Endodermal cell (in vitro differentiated cells): ENCODE data around the gene EFCAB6. TPM values are rescaled to one million over a fixed set of nuclear protein-coding genes. Genes with fewer than 3 reads are reported as not detected.
A peak's percentile ranks its signal among the peaks of the same experiment; 100 is the strongest.

Experiments
- DNase-seq: peaks from one replicate; pipeline ENCODE4 v3.0.0-alpha.2; 2017
- H3K27ac ChIP-seq: 2 replicates; pipeline ENCODE4 v1.5.1; 2013; ENCODE audit warnings: mild to moderate bottlenecking, low read depth, low read length, moderate library complexity
- H3K27me3 ChIP-seq: 2 replicates; pipeline ENCODE4 v1.6.1; 2013; ENCODE audit warnings: mild to moderate bottlenecking, low read length, moderate library complexity; ENCODE audit not compliant: insufficient read depth, control insufficient read depth, poor library complexity, severe bottlenecking
- H3K36me3 ChIP-seq: 2 replicates; pipeline ENCODE4 v1.7.0; 2013; ENCODE audit warnings: mild to moderate bottlenecking, low read length, moderate library complexity; ENCODE audit not compliant: control insufficient read depth, insufficient read depth
- H3K4me1 ChIP-seq: one replicate; pipeline ENCODE4 v1.7.0; 2013; ENCODE audit warnings: low read length; ENCODE audit not compliant: control insufficient read depth, insufficient read depth
- H3K4me3 ChIP-seq: 2 replicates; pipeline ENCODE4 v1.5.1; 2013; ENCODE audit warnings: mild to moderate bottlenecking, low read length, moderate library complexity
- H3K9ac ChIP-seq: 2 replicates; pipeline ENCODE4 v1.6.1; 2013; ENCODE audit warnings: mild to moderate bottlenecking, low read length, moderate library complexity; ENCODE audit not compliant: poor library complexity, severe bottlenecking; ENCODE audit errors: extremely low read depth
- H3K9me3 ChIP-seq: 2 replicates; pipeline ENCODE4 v1.6.1; 2013; ENCODE audit warnings: mild to moderate bottlenecking, low read length, moderate library complexity; ENCODE audit not compliant: control insufficient read depth
- H3K27ac Mint-ChIP-seq: 2 replicates; pipeline ENCODE4 v1.8.0; 2020; ENCODE audit warnings: mixed read lengths
- H3K27me3 Mint-ChIP-seq: 2 replicates; pipeline ENCODE4 v1.8.0; 2021; ENCODE audit warnings: mild to moderate bottlenecking, mixed read lengths; ENCODE audit not compliant: insufficient read depth
- H3K36me3 Mint-ChIP-seq: 2 replicates; pipeline ENCODE4 v1.8.0; 2020; ENCODE audit warnings: low read depth, mixed read lengths
- H3K4me1 Mint-ChIP-seq: 2 replicates; pipeline ENCODE4 v1.8.0; 2020; ENCODE audit warnings: mixed read lengths
- H3K4me3 Mint-ChIP-seq: 2 replicates; pipeline ENCODE4 v1.8.0; 2020; ENCODE audit warnings: mild to moderate bottlenecking, moderate library complexity, mixed read lengths
- H3K9me3 Mint-ChIP-seq: 2 replicates; pipeline ENCODE4 v1.8.0; 2020; ENCODE audit warnings: mild to moderate bottlenecking, mixed read lengths
- WGBS, 2 experiments: methylation state at CpG; one replicate each; pipeline versions ENCODE4 v1.1.5 to v1.1.7; 2013; ENCODE audit warnings: missing lambda C conversion rate in 2 of 2, mixed read lengths in 1 of 2; ENCODE audit not compliant: insufficient coverage in 1 of 2, insufficient read length in 1 of 2; 5-methylcytosine and 5-hydroxymethylcytosine counted together
- total RNA-seq, 2 donors: library from RNA; stranded (reverse); fragmentation: NEBNext Ultra II Directional in 1 of 2; extraction: Animal tissue kit (Norgen Biotek cat#: 25700) in 1 of 2; gene quantifications; 2 replicates in 1 of 2; 3 replicates in 1 of 2; pipeline ENCODE4 v1.2.1, GENCODE V29; 2021
- TF ChIP-seq, protein P1 (sequence below): fragments of 200-600 bp; sonication (generic); conservative IDR thresholded peaks from 2 replicates; pipeline ENCODE4 v1.5.0; 2021; ENCODE audit warnings: antibody characterized with exemption, mild to moderate bottlenecking

Gene EFCAB6
- total RNA-seq, 2 donors from 2014 or later = 1.8 to 2.0 TPM

DNA sequence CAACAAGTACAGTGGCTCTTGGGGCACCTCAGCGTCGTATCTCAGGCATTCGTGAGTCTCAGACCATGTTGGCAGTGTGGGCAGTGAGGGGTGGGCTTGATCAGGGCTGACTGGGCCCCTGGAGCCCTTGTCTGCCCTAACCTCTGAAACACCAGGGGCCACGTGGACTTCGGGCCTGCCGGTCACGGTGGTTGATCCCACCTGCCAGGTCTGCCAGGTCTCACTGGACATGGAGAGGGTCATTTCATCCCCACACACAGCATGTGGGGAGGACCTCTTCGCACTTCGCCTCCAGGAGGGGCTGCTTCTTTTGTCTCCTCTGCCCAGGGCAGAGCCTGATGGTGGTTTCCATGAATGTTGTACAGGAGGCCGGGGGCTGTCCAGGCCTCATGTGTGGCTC lies 323.2 kb downstream of the EFCAB6 start:
- Histone ChIP-seq H3K9ac (no peak overlapping the region), H3K27me3 (no peaks in the 10 kb centered on the region), H3K9me3 (no peaks in the 10 kb centered on the region), H3K27ac (no peak overlapping the region), H3K4me1 (peaks cover 3% of the 10 kb centered on the region), H3K36me3 (no peaks in the 10 kb centered on the region), H3K4me3 (no peak overlapping the region)
- TF ChIP-seq, protein P1, sequence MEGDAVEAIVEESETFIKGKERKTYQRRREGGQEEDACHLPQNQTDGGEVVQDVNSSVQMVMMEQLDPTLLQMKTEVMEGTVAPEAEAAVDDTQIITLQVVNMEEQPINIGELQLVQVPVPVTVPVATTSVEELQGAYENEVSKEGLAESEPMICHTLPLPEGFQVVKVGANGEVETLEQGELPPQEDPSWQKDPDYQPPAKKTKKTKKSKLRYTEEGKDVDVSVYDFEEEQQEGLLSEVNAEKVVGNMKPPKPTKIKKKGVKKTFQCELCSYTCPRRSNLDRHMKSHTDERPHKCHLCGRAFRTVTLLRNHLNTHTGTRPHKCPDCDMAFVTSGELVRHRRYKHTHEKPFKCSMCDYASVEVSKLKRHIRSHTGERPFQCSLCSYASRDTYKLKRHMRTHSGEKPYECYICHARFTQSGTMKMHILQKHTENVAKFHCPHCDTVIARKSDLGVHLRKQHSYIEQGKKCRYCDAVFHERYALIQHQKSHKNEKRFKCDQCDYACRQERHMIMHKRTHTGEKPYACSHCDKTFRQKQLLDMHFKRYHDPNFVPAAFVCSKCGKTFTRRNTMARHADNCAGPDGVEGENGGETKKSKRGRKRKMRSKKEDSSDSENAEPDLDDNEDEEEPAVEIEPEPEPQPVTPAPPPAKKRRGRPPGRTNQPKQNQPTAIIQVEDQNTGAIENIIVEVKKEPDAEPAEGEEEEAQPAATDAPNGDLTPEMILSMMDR = no peak
- Mint-ChIP-seq H3K36me3 (no peaks in the 10 kb centered on the region), H3K27ac (no peak overlapping the region), H3K9me3 (no peaks in the 10 kb centered on the region), H3K4me1 (peaks cover 7% of the 10 kb centered on the region), H3K4me3 (no peak overlapping the region), H3K27me3 (no peaks in the 10 kb centered on the region)
- DNase-seq = no peak
- WGBS, 2 experiments = 87 to 91% methylated on average over 6 to 10 of the region's 10 CpGs

DNA sequence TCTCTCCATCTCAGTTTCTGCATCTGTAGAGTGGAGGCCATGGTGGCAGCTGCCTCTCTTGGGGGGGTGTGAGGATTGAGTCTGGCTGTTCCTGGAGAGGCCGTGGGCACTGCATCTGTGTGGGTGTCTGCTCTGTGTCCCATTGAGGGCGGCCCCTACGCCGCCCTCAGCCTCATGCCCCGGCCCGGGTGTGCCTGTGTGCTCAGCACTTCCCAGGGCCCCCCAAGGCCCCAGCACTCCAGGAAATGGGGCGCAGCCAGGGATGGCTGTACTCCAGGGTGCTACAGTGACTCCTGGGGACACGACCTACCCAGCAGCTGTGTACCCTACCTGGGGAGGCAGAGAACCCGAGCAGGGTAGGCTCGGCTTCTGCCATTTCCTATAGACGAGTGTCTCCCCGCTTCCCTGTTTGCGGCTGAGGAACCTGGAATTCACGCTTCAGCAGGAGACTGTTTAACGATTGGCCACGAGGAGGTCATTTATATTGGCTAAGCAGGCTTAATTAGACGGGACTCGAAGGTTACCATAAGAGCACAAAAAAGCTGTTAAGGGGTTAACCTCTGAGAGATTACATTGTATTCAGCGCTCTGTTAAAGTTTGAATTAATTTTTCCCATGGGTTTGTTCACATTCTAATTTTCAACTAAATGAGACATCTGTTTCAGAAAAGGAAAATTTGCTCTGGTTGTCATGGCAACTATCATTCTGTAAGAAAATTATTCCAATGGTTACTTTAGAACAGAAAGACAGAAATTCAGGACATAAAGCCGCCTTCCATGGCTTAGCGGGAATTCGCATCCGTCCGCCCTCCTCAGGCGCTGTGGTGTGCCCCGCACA lies 323.9 kb downstream of the EFCAB6 start:
- 87 to 90% methylated on average over 21 to 26 of the region's 26 CpGs for WGBS, 2 experiments
- H3K27ac ChIP-seq = no peak overlapping the region
- H3K36me3 ChIP-seq = no peaks in the 10 kb centered on the region
- Mint-ChIP-seq H3K27ac (no peak overlapping the region), H3K9me3 (no peaks in the 10 kb centered on the region), H3K4me1 (peaks cover 7% of the 10 kb centered on the region), H3K27me3 (no peaks in the 10 kb centered on the region), H3K4me3 (no peak overlapping the region), H3K36me3 (no peaks in the 10 kb centered on the region)
- TF ChIP-seq, protein P1 = no peak
- no peaks in the 10 kb centered on the region for H3K9me3 ChIP-seq
- no peaks in the 10 kb centered on the region for H3K27me3 ChIP-seq
- H3K9ac ChIP-seq = no peak overlapping the region
- peak; percentile 62 for DNase-seq
- peaks cover 3% of the 10 kb centered on the region for H3K4me1 ChIP-seq
- no peak overlapping the region for H3K4me3 ChIP-seq

DNA sequence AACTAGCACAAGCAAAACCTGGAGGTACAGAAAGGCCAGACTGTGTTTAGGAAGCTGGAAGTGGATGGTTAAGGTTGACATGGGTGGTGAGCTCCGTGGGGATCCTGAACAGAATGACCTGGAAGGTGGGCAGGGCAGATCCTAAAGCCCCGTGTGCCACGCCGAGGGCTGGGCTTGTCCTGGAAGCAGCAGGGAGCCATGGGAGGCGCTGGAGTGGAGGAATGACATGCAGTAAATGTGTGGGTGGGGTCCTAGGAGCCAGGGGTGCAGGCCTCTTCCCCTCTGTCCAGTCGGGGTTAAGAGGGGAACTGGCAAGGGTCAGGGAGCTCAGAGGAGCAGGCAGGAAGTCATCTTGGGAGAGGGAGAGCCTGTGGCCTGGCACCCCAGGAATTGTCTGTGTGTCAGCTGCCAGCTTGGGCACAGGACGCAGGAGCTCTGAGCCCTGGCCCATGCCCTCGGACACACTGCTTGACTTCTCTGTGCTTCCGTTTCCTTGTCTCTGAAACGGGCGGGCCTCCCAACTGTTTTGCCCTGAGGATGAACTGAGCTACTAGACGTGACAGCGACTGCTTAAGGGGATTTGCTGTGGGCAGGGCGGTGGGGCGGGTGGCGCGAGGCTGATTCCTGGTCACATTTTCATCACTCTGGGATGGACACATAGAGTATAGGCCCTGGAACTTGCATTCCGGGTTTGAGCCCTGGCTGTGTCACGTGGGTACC lies 324.6 kb downstream of the EFCAB6 start:
- H3K27ac Mint-ChIP-seq = peak overlapping the region; percentile 49

More for the DNA sequence above, 324.6 kb downstream of the EFCAB6 start:
- Mint-ChIP-seq H3K4me1 (peaks cover 7% of the 10 kb centered on the region), H3K9me3 (no peaks in the 10 kb centered on the region), H3K4me3 (no peak overlapping the region), H3K36me3 (no peaks in the 10 kb centered on the region), H3K27me3 (no peaks in the 10 kb centered on the region)
- H3K9me3 ChIP-seq = no peaks in the 10 kb centered on the region
- DNase-seq = no peak
- H3K4me1 ChIP-seq = peaks cover 3% of the 10 kb centered on the region
- H3K9ac ChIP-seq = no peak overlapping the region
- no peaks in the 10 kb centered on the region for H3K27me3 ChIP-seq
- H3K36me3 ChIP-seq = no peaks in the 10 kb centered on the region
- no peak overlapping the region for H3K27ac ChIP-seq
- no peak overlapping the region for H3K4me3 ChIP-seq
- WGBS, 2 experiments = 81 to 84% methylated on average over 9 to 19 of the region's 19 CpGs
- TF ChIP-seq, protein P1 = no peak
